Endothelial cell of umbilical vein (primary cell): Measurements from ENCODE around the gene FAM200A. TPM values are rescaled to one million over a fixed set of nuclear protein-coding genes. Genes with fewer than 3 reads are reported as not detected.

Experiments used
- BruUV-seq: library from RNA; stranded (reverse); fragments of 400-500 nt; replicated peaks from 2 replicates; lab custom pipeline; 2021; lab: Mats Ljungman, UMichigan
- CTCF ChIA-PET: fragments of 300-600, 350-600 bp; sonication (Branson Sonifier 250); formaldehyde crosslinking; loops from one replicate; lab custom pipeline; 2021; ENCODE audit warnings: antibody characterized with exemption, inconsistent platforms; lab: Charles Lee
- POLR2A ChIA-PET: fragments of 300-600, 350-600 bp; sonication (Branson Sonifier 250); formaldehyde crosslinking; loops from one replicate; lab custom pipeline; 2021; ENCODE audit warnings: antibody characterized with exemption, inconsistent platforms; lab: Charles Lee
- DNase-seq: peaks from one replicate; pipeline ENCODE4 v3.0.0-alpha.2; 2011; ENCODE audit warnings: low read depth, low spot score
- FAIRE-seq: peaks from 2 replicates; lab custom pipeline; 2011; peaks lifted over from hg19 to GRCh38; lab: Jason Lieb, UNC
- H2AFZ ChIP-seq: 2 replicates; pipeline ENCODE4 v1.6.0; 2012; ENCODE audit warnings: low read depth, low read length, control low read depth, inconsistent platforms
- H3K27ac ChIP-seq: 2 replicates; pipeline ENCODE4 v1.5.1; 2011; ENCODE audit warnings: low read depth, mild to moderate bottlenecking, control low read depth, low read length, moderate library complexity; ENCODE audit not compliant: insufficient read depth
- H3K27me3 ChIP-seq, 2 experiments: 2 replicates each; pipeline versions ENCODE4 v1.6.0 to v1.6.1; 2011; ENCODE audit warnings: low read length in 2 of 2, mixed read lengths in 1 of 2; ENCODE audit not compliant: control insufficient read depth in 2 of 2, insufficient read depth in 2 of 2
- H3K36me3 ChIP-seq, 2 experiments: 2 replicates in 1 of 2; 3 replicates in 1 of 2; pipeline ENCODE4 v1.5.1; 2011; ENCODE audit warnings: low read length in 2 of 2, mild to moderate bottlenecking in 1 of 2, moderate library complexity in 1 of 2; ENCODE audit not compliant: control insufficient read depth in 2 of 2, insufficient read depth in 2 of 2; ENCODE audit errors: extremely low read depth in 1 of 2
- H3K4me1 ChIP-seq: 3 replicates; pipeline ENCODE4 v1.5.1; 2011; ENCODE audit warnings: mild to moderate bottlenecking, low read length; ENCODE audit not compliant: control insufficient read depth, insufficient read depth; ENCODE audit errors: extremely low read depth
- H3K4me2 ChIP-seq: 2 replicates; pipeline ENCODE4 v1.6.1; 2011; ENCODE audit warnings: low read length, control low read depth, mixed read lengths; ENCODE audit not compliant: insufficient read depth
- H3K4me3 ChIP-seq, 3 experiments: fragments of 200-600 bp in 1 of 3; sonication (generic), shearing (Covaris generic) in 1 of 3; replicated peaks in 1 of 3; 2 replicates each; pipeline ENCODE4 v1.5.1; 2011 to 2016; ENCODE audit warnings: control low read depth in 3 of 3, low read length in 3 of 3, mild to moderate bottlenecking in 2 of 3, inconsistent platforms in 1 of 3, low read depth in 1 of 3, moderate library complexity in 1 of 3; ENCODE audit not compliant: insufficient read depth in 1 of 3
- H3K79me2 ChIP-seq: 2 replicates; pipeline ENCODE4 v1.6.0; 2012; ENCODE audit warnings: low read length, inconsistent platforms; ENCODE audit not compliant: control insufficient read depth, insufficient read depth
- H3K9ac ChIP-seq: replicated peaks from 2 replicates; pipeline ENCODE3; 2011; ENCODE audit warnings: low read length, control low read depth; ENCODE audit not compliant: insufficient read depth; ENCODE audit errors: extremely low read depth
- H3K9me1 ChIP-seq: replicated peaks from 3 replicates; pipeline ENCODE4 v1.6.0; 2011; ENCODE audit warnings: mild to moderate bottlenecking, low read length; ENCODE audit not compliant: control insufficient read depth, insufficient read depth; ENCODE audit errors: extremely low read depth
- H3K9me3 ChIP-seq: replicated peaks from 2 replicates; pipeline ENCODE4 v1.5.1; 2012; ENCODE audit warnings: low read length, inconsistent platforms; ENCODE audit not compliant: control insufficient read depth, insufficient read depth
- H4K20me1 ChIP-seq: replicated peaks from 2 replicates; pipeline ENCODE3; 2011; ENCODE audit warnings: mild to moderate bottlenecking, low read length; ENCODE audit not compliant: control insufficient read depth, insufficient read depth; ENCODE audit errors: extremely low read depth
- CTCF ChIP-seq, 2 donors: IDR thresholded peaks; 1 replicate in 1 of 2; 2 replicates in 1 of 2; pipeline ENCODE4 v1.5.1; 2011; ENCODE audit warnings: low read length in 2 of 2, mild to moderate bottlenecking in 2 of 2, moderate library complexity in 2 of 2, control low read depth in 1 of 2, inconsistent platforms in 1 of 2, low read depth in 1 of 2; ENCODE audit not compliant: insufficient read depth in 1 of 2; ENCODE audit errors: extremely low read depth in 1 of 2
- EZH2 ChIP-seq: IDR thresholded peaks from 2 replicates; pipeline ENCODE4 v1.6.1; 2012; ENCODE audit warnings: borderline replicate concordance, low read depth, mild to moderate bottlenecking, moderate library complexity, low read length, inconsistent platforms; ENCODE audit not compliant: severe bottlenecking
- FOS ChIP-seq: IDR thresholded peaks from 2 replicates; pipeline ENCODE4 v1.6.1; 2011; ENCODE audit warnings: mild to moderate bottlenecking, low read length, moderate library complexity, borderline replicate concordance; ENCODE audit not compliant: insufficient read depth
- GATA2 ChIP-seq: IDR thresholded peaks from 2 replicates; pipeline ENCODE4 v1.7.0; 2011; ENCODE audit warnings: low read depth, mild to moderate bottlenecking, moderate library complexity, mixed read lengths, low read length; ENCODE audit not compliant: insufficient read length, insufficient read depth
- JUN ChIP-seq: IDR thresholded peaks from 2 replicates; pipeline ENCODE4 v1.6.1; 2011; ENCODE audit warnings: borderline replicate concordance, low read depth; ENCODE audit not compliant: insufficient read length, insufficient read depth
- MYC ChIP-seq: IDR thresholded peaks from one replicate; pipeline ENCODE4 v1.6.1; 2011; ENCODE audit warnings: mild to moderate bottlenecking, low read depth, low read length
- POLR2A ChIP-seq: IDR thresholded peaks from 2 replicates; pipeline ENCODE4 v1.6.1; 2012; ENCODE audit warnings: low read depth, mild to moderate bottlenecking, control low read depth, low read length
- POLR2AphosphoS5 ChIP-seq: IDR thresholded peaks from 2 replicates; pipeline ENCODE4 v1.6.1; 2012; ENCODE audit warnings: low read depth, mild to moderate bottlenecking, control low read depth, low read length, moderate library complexity; ENCODE audit not compliant: insufficient read depth
- dilution Hi-C: fragments of 300-500 bp; cut with MboI; formaldehyde crosslinking; loops from one replicate; pipeline ENCODE4 v1.15.0; 2019; ENCODE audit warnings: low sequenced_read_pairs; ENCODE audit not compliant: extremely low pct_ligation_motif_present
- intact Hi-C: fragments of 100-400 bp; cut with micrococcal nuclease; formaldehyde crosslinking; loops from one replicate; pipeline ENCODE4 v1.10.0; 2022
- polyA plus RNA-seq, 4 experiments: library from polyadenylated mRNA; depleted of rRNA in 3 of 4; stranded (reverse) in 3 of 4; unstranded in 1 of 4; fragments of >200 nt; gene quantifications; 2 replicates each; pipeline versions ENCODE4 v1.2.1 to v1.2.3, GENCODE V29; 2011 to 2012; ENCODE audit warnings: missing spikeins in 1 of 4
- total RNA-seq: library from RNA; stranded (reverse); gene quantifications from 2 replicates; pipeline ENCODE4 v1.2.3, GENCODE V29; 2021
- TF ChIP-seq, protein P1 (sequence below): IDR thresholded peaks from 2 replicates; pipeline ENCODE4 v1.6.1; 2011; ENCODE audit not compliant: insufficient read depth, insufficient read length

FAM200A gene
- total and polyA plus RNA-seq, 2 donors (not counting 3 experiments of a cell fraction or from before 2014, with no cell fraction given) = 2.1 to 3.6 TPM

- no TSS peak for BruUV-seq
- CTCF ChIA-PET = no interaction called here
- no peak overlapping the region for H3K4me2 ChIP-seq
- no peaks in the 10 kb centered on the region for H4K20me1 ChIP-seq
- H3K36me3 ChIP-seq = peaks cover 4 to 16% of the 10 kb centered on the region in 2 experiments
- H3K9ac ChIP-seq = no peak overlapping the region
- no peak for FAIRE-seq
- DNase-seq = no peak
- H3K79me2 ChIP-seq = peaks cover 13% of the 10 kb centered on the region
- TF ChIP-seq CTCF (IDR thresholded peaks at IDR 0.05; ENCODE audit: extremely low read depth in 1 of 2, insufficient read depth in 1 of 2, low read depth in 1 of 2, low read length in 2 of 2) = no peak
- TF ChIP-seq MYC = no peak
- no peak for TF ChIP-seq GATA2
- TF ChIP-seq POLR2A = no peak
- no peak for TF ChIP-seq FOS
- TF ChIP-seq POLR2AphosphoS5 = no peak
- H3K4me3 ChIP-seq = no peak overlapping the region
- no peaks in the 10 kb centered on the region for H3K27me3 ChIP-seq
- dilution Hi-C loops = no loop called here
- H2AFZ ChIP-seq = no peak overlapping the region
- no peaks in the 10 kb centered on the region for H3K9me3 ChIP-seq
- intact Hi-C loops = no loop called here
- H3K9me1 ChIP-seq = no peaks in the 10 kb centered on the region
- H3K27ac ChIP-seq = no peak overlapping the region
- POLR2A ChIA-PET = no interaction called here
- H3K4me1 ChIP-seq = peaks cover 16% of the 10 kb centered on the region
Observed at GRCh38 chr7:99563650-99564049, 11.7 kb upstream of the FAM200A start.

GRCh38 chr7:99562832-99563231 is 10.9 kb upstream of the FAM200A start:
- Histone ChIP-seq H3K4me2 (peak overlapping the region; percentile 6), H4K20me1 (no peaks in the 10 kb centered on the region), H3K27ac (peak overlapping the region; percentile 20), H3K4me1 (peaks cover 18% of the 10 kb centered on the region), H3K9me3 (no peaks in the 10 kb centered on the region), H3K27me3 (no peaks in the 10 kb centered on the region), H3K9me1 (no peaks in the 10 kb centered on the region), H3K36me3 (peaks cover 4 to 16% of the 10 kb centered on the region in 2 experiments), H3K4me3 (no peak overlapping the region), H2AFZ (no peak overlapping the region), H3K9ac (no peak overlapping the region), H3K79me2 (peaks cover 13% of the 10 kb centered on the region)
- dilution Hi-C loops = no loop called here
- intact Hi-C loops = no loop called here
- TF ChIP-seq FOS (peak; percentile 98), EZH2 (no peak), JUN (peak; percentile 95), POLR2AphosphoS5 (peak; percentile 53), MYC (no peak), GATA2 (peak; percentile 26), POLR2A (no peak), CTCF (IDR thresholded peaks at IDR 0.05; ENCODE audit: extremely low read depth in 1 of 2, insufficient read depth in 1 of 2, low read depth in 1 of 2, low read length in 2 of 2) (no peak)
- TF ChIP-seq, protein P1, sequence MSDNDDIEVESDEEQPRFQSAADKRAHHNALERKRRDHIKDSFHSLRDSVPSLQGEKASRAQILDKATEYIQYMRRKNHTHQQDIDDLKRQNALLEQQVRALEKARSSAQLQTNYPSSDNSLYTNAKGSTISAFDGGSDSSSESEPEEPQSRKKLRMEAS = no peak
- no TSS peak for BruUV-seq
- ChIA-PET POLR2A (no interaction called here), CTCF (no interaction called here)
- peak; percentile 69 for DNase-seq
- FAIRE-seq = peak; percentile 96
